ENCODE results near the gene TAOK2. TPM values are rescaled to one million over a fixed set of nuclear protein-coding genes. Genes with fewer than 3 reads are reported as not detected.

Gene TAOK2
- total and polyA plus RNA-seq, 2 of the 13 experiments (the other 11 are each of a cell fraction or from before 2014, with no cell fraction given), result 17.4 to 43.2 TPM

DNA sequence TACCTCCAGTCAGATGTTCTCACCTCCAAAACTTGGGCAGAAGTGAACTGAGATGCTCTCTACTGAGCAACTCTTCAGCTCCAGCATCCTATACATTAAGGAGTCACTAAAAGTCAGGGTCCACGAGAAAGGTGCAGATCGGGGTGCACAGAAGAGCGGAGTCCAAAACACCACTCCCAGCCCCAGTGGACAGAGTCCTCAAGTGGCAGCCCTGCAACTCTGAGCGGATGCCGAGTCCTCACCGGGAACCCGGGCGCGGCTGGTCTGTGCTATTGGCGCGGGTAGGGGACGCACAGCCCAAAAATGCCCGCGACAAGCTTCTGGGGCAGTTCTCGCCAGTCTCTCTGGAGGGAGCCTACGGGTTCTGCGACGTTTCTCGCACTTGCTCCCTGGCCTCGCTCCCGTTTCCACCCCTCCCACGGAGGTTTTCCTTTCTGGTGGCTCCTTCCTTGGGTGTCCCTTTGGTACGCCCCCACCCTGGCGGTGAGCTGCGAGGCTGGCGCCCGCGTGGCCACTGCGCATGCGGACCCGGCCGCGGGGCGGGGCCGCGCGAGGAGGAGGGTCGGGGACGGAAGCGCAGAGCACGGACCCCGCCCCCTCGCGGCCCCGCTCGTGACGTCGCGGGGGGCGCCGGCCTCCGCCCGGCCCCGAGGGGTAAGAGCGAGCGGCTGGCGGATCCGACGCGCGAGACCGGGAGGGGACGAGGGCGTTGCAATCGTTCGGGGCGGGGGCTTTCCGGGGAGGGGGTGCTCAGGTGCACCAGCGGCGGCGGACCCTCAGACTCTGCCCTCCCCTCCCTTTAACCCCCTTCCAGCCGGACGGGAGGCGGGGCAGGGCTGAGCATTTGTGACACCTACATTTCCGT lies 12.0 kb upstream of the TAOK2 start, which contains the start of gene TMEM219 (continued):
- TF ChIP-seq KDM5B (CRISPR knock-in tag; IDR thresholded peaks at IDR 0.05; ENCODE audit: borderline replicate concordance), result peak; percentile 91
- no peak; the same call in 1 of the 2 replicates for TF ChIP-seq TP53 (CRISPR knock-in tag; conservative IDR thresholded peaks at IDR 0.05)
- no peak for TF ChIP-seq ZFP36 (IDR thresholded peaks at IDR 0.05; ENCODE audit: borderline replicate concordance, low read depth, low read length, partially characterized antibody)
- TF ChIP-seq ZNF333 (CRISPR knock-in tag; IDR thresholded peaks at IDR 0.05; ENCODE audit: borderline replicate concordance), result no peak
- peak; percentile 10; the same call in 1 of the 2 replicates for TF ChIP-seq KLF11 (CRISPR knock-in tag; IDR thresholded peaks at IDR 0.05)
- no peak for TF ChIP-seq RFXANK (CRISPR knock-in tag; IDR thresholded peaks at IDR 0.05)
- no peak for TF ChIP-seq SETDB1 (CRISPR knock-in tag; IDR thresholded peaks at IDR 0.05; ENCODE audit: borderline replicate concordance)
- peak; percentile 48; the same call in 1 of the 2 replicates for TF ChIP-seq ZSCAN25 (CRISPR knock-in tag; IDR thresholded peaks at IDR 0.05)
- TF ChIP-seq ZKSCAN1 (IDR thresholded peaks at IDR 0.05; ENCODE audit: low read length), result no peak
- TF ChIP-seq ZNF572 (CRISPR knock-in tag; IDR thresholded peaks at IDR 0.05), result 0 out of 2 replicates have a peak, but pooled peaks have one; percentile 24
- peak; percentile 41; the same call in 1 of the 2 replicates for TF ChIP-seq MED1 (CRISPR knock-in tag; IDR thresholded peaks at IDR 0.05)
- 0 out of 2 replicates have a peak, but pooled peaks have one; percentile 18 for TF ChIP-seq ZNF256 (CRISPR knock-in tag; conservative IDR thresholded peaks at IDR 0.05)
- no peak for TF ChIP-seq TBX3 (IDR thresholded peaks at IDR 0.05; ENCODE audit: borderline replicate concordance)
- TF ChIP-seq CHD2 (IDR thresholded peaks at IDR 0.05; ENCODE audit: low read depth, low read length), result no peak
- TF ChIP-seq, protein P1, sequence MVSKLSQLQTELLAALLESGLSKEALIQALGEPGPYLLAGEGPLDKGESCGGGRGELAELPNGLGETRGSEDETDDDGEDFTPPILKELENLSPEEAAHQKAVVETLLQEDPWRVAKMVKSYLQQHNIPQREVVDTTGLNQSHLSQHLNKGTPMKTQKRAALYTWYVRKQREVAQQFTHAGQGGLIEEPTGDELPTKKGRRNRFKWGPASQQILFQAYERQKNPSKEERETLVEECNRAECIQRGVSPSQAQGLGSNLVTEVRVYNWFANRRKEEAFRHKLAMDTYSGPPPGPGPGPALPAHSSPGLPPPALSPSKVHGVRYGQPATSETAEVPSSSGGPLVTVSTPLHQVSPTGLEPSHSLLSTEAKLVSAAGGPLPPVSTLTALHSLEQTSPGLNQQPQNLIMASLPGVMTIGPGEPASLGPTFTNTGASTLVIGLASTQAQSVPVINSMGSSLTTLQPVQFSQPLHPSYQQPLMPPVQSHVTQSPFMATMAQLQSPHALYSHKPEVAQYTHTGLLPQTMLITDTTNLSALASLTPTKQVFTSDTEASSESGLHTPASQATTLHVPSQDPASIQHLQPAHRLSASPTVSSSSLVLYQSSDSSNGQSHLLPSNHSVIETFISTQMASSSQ (IDR thresholded peaks at IDR 0.05; ENCODE audit: low read depth), result no peak
- TF ChIP-seq, protein P1 (CRISPR knock-in tag; IDR thresholded peaks at IDR 0.05; ENCODE audit: borderline replicate concordance), result no peak; the same call in 1 of the 2 replicates
- no peak; the same call in 1 of the 2 replicates for TF ChIP-seq IRX3 (CRISPR knock-in tag; IDR thresholded peaks at IDR 0.05; ENCODE audit: borderline replicate concordance, low read depth)
- TF ChIP-seq ISX (CRISPR knock-in tag; conservative IDR thresholded peaks at IDR 0.05), result no peak
- TF ChIP-seq ZNF260 (CRISPR knock-in tag; IDR thresholded peaks at IDR 0.05; ENCODE audit: borderline replicate concordance, low read depth), result no peak
- TF ChIP-seq, protein P2, sequence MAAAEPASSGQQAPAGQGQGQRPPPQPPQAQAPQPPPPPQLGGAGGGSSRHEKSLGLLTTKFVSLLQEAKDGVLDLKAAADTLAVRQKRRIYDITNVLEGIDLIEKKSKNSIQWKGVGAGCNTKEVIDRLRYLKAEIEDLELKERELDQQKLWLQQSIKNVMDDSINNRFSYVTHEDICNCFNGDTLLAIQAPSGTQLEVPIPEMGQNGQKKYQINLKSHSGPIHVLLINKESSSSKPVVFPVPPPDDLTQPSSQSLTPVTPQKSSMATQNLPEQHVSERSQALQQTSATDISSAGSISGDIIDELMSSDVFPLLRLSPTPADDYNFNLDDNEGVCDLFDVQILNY (CRISPR knock-in tag; conservative IDR thresholded peaks at IDR 0.05), result peak; percentile 20; the same call in 1 of the 2 replicates
- TF ChIP-seq FOSL1 (CRISPR knock-in tag; IDR thresholded peaks at IDR 0.05; ENCODE audit: borderline replicate concordance), result no peak
- no peak for TF ChIP-seq CCAR2 (optimal IDR thresholded peaks at IDR 0.05; ENCODE audit: low read depth, low read length)
- no peak for TF ChIP-seq ZNF17 (CRISPR knock-in tag; IDR thresholded peaks at IDR 0.05)
- TF ChIP-seq IKZF4 (CRISPR knock-in tag; IDR thresholded peaks at IDR 0.05; ENCODE audit: borderline replicate concordance, low read depth, not compliant biosample characterization), result no peak

Data from HepG2 (cell line).